GM20000 (cell line): ENCODE data around the gene SPOPL.
A peak's percentile ranks its signal among the peaks of the same experiment; 100 is the strongest.
"Not testable (repeated sequence)": the region's sequence is repeated elsewhere in the genome, so short reads cannot be mapped to it uniquely, and the experiment has no call there.

Experiments used
- DNase-seq: peaks from one replicate; pipeline ENCODE4 v3.0.0; 2012; ENCODE audit warnings: low spot score
- CTCF ChIP-seq: IDR thresholded peaks from 2 replicates; pipeline ENCODE4 v1.5.1; 2012; ENCODE audit warnings: mild to moderate bottlenecking, control low read depth; ENCODE audit errors: extremely low read depth, missing control alignments

Gene SPOPL

GRCh38 chr2:138534791-138535190, 33.2 kb downstream of the SPOPL start:
- DNase-seq = no peak
- TF ChIP-seq CTCF = no peak

GRCh38 chr2:138536302-138536701, 34.7 kb downstream of the SPOPL start:
- no peak for TF ChIP-seq CTCF
- DNase-seq = peak; percentile 18

- no peak for TF ChIP-seq CTCF
These were observed 35.2 kb downstream of the SPOPL start for GRCh38 chr2:138536740-138537139.

GRCh38 chr2:138537170-138537915, 35.8 kb downstream of the SPOPL start:
- TF ChIP-seq CTCF = no peak
- no peak for DNase-seq

More at GRCh38 chr2:138536740-138537139, 35.2 kb downstream of the SPOPL start:
- DNase-seq = no peak

- not testable (repeated sequence) for DNase-seq
These were observed 42.6 kb downstream of the SPOPL start for GRCh38 chr2:138544206-138544605.

- no peak for TF ChIP-seq CTCF
- no peak for DNase-seq
These were observed 47.2 kb downstream of the SPOPL start for GRCh38 chr2:138548796-138549195.

- no peak for DNase-seq
- TF ChIP-seq CTCF = no peak
These were observed 48.6 kb downstream of the SPOPL start for GRCh38 chr2:138550172-138550571.

- DNase-seq = no peak
- no peak for TF ChIP-seq CTCF
These were observed 49.2 kb downstream of the SPOPL start for GRCh38 chr2:138550670-138551287.
